Heart left ventricle (tissue), 16 donors: ENCODE measurements around the gene SLC38A10. TPM values are rescaled to one million over a fixed set of nuclear protein-coding genes. Genes with fewer than 3 reads are reported as not detected.

Experiments used
- ATAC-seq, 4 donors: fragments of 200-7000 bp; cut with Tn5 transposase; one replicate each; pipeline ENCODE4 v1.9.1; 2020 to 2022; ENCODE audit warnings: moderate library complexity in 4 of 4, mild to moderate bottlenecking in 3 of 4, moderate number of reproducible peaks in 1 of 4
- DNase-seq, 5 donors: peaks; one replicate each; pipeline ENCODE4 v3.0.0-alpha.2; 2020
- H3K27ac ChIP-seq, 12 donors: fragments of 200-600 bp; sonication (generic) in 4 of 12; one replicate each; pipeline versions ENCODE4 v1.5.0 to v1.8.0; 2016 to 2022; ENCODE audit warnings: mild to moderate bottlenecking in 2 of 12
- H3K27me3 ChIP-seq, 9 donors: fragments of 200-600 bp; sonication (generic) in 2 of 9; one replicate each; pipeline versions ENCODE4 v1.5.1 to v1.8.0; 2016 to 2022; ENCODE audit warnings: mild to moderate bottlenecking in 3 of 9
- H3K36me3 ChIP-seq, 9 donors: fragments of 200-600 bp; sonication (generic) in 2 of 9; one replicate each; pipeline versions ENCODE4 v1.5.0 to v1.8.0; 2018 to 2022; ENCODE audit warnings: mild to moderate bottlenecking in 2 of 9
- H3K4me1 ChIP-seq, 12 donors: fragments of 200-600 bp; sonication (generic) in 4 of 12; one replicate each; pipeline versions ENCODE4 v1.5.0 to v1.8.0; 2016 to 2022; ENCODE audit warnings: mild to moderate bottlenecking in 3 of 12
- H3K4me3 ChIP-seq, 12 donors: fragments of 200-600 bp; sonication (generic) in 4 of 12; one replicate each; pipeline versions ENCODE4 v1.5.0 to v1.8.0; 2017 to 2022; ENCODE audit warnings: mild to moderate bottlenecking in 9 of 12, moderate library complexity in 4 of 12
- H3K9me3 ChIP-seq, 12 donors: fragments of 200-600 bp; sonication (generic) in 4 of 12; one replicate each; pipeline versions ENCODE4 v1.5.0 to v1.8.0; 2016 to 2022; ENCODE audit warnings: mild to moderate bottlenecking in 1 of 12
- CTCF ChIP-seq, 12 donors: fragments of 200-600 bp; sonication (generic) in 4 of 12; IDR thresholded peaks; one replicate each; pipeline versions ENCODE4 v1.5.0 to v1.8.0; 2018 to 2022; ENCODE audit warnings: antibody characterized with exemption in 12 of 12, mild to moderate bottlenecking in 5 of 12
- POLR2A ChIP-seq, 2 donors: fragments of 450-650 bp; IDR thresholded peaks; one replicate each; pipeline ENCODE4 v1.6.1; 2017; ENCODE audit warnings: antibody characterized with exemption in 2 of 2, mild to moderate bottlenecking in 2 of 2, moderate library complexity in 2 of 2
- WGBS, 4 donors: extraction: QIAGEN DNeasy Blood & Tissue Kit in 2 of 4; methylation state at CpG; one replicate each; pipeline versions ENCODE4 v1.1.5 to v1.1.7; 2013 to 2018; 5-methylcytosine and 5-hydroxymethylcytosine counted together
- intact Hi-C, 10 donors: fragments of 100-400 bp; cut with DNase I; formaldehyde crosslinking; loops; one replicate each; pipeline versions ENCODE4 v1.11.1 to v1.14.2; 2022
- polyA plus RNA-seq, 2 donors: library from polyadenylated mRNA; stranded (reverse); fragments of 200-250 nt; gene quantifications; one replicate each; pipeline ENCODE4 v1.2.3, GENCODE V29; 2013
- total RNA-seq, 9 donors: library from RNA; depleted of rRNA in 2 of 9; stranded (reverse); fragments of >200 nt in 2 of 9; fragmentation: NEBNext Ultra II Directional in 3 of 9; extraction: Animal tissue kit (Norgen Biotek cat#: 25700) in 3 of 9; gene quantifications; one replicate each; pipeline versions ENCODE4 v1.1.0 to v1.2.4, GENCODE V29; 2016 to 2023
- donor health status: ischemic (EF 13 %, LVEDD 7.1; RV severe dilation, severe dysfunction).
- donor health status: healthy with polysubstance abuse.
- donor health status: DM: no; HTN: yes; CAD: no.
- donor health status: DM: no; HTN: no; CAD: no.
- donor health status: ischemic (EF 25% LVEDD 6.9; RV normal size, moderate dysfunction).
- donor health status: ischemic (EF 25% LVEDD 5.7; RV mildly dilated, moderate dysfunction).
- donor health status: healthy.
- donor health status: DM: yes; HTN: yes; CAD: no.
- donor health status: ischemic (EF 35%, LVEDD 5.7; RV mildly dilated, moderate dysfunction).
- donor health status: nonischemic (EF 11% LVEDD 7.7; RV severe dilation, severe dysfunction).
- donor health status: DM: yes; HTN: yes; CAD: no.
- donor health status: PGD.
- donor health status: ischemic (EF 29% LVEDD 5.4; RV normal size, mild dysfunction).
- donor health status: nonischemic (EF 23%, LVEDD 6.1; RV moderate dilation, normal function).

The SLC38A10 gene
- total and polyA plus RNA-seq, 11 donors = 27.4 to 67.7 (median 46.7) TPM

GRCh38 chr17:81233316-81233715 is 61.8 kb downstream of the SLC38A10 start:
- no peak for DNase-seq
- Histone ChIP-seq H3K4me1 (peaks cover 3 to 23% (median 15%) of the 10 kb centered on the region in 12 donors), H3K9me3 (no peaks in the 10 kb centered on the region), H3K27me3 (no peaks in the 10 kb centered on the region), H3K27ac (no peak overlapping the region), H3K36me3 (peaks cover 0 to 65% (median 28%) of the 10 kb centered on the region in 9 donors), H3K4me3 (no peak overlapping the region)
- 80 to 94% (median 92%) methylated on average over 2 to 17 of the region's 17 CpGs for WGBS, 4 donors
- intact Hi-C loops = loop anchor here in 1 of 10 donors (10.0 kb wide), 1 partner anchor 219 kb away; no protein-coding TSS in a partner anchor
- TF ChIP-seq CTCF (IDR thresholded peaks at IDR 0.05) (no peak), POLR2A (IDR thresholded peaks at IDR 0.05) (no peak)
- ATAC-seq = no peak

GRCh38 chr17:81232616-81233241 is 62.4 kb downstream of the SLC38A10 start:
- H3K4me1 ChIP-seq = peaks cover 0 to 17% (median 10%) of the 10 kb centered on the region in 12 donors
- no peak for DNase-seq
- intact Hi-C loops = loop anchor here in 1 of 10 donors (10.0 kb wide), 1 partner anchor 218 kb away; no protein-coding TSS in a partner anchor
- no peak for ATAC-seq
- no peaks in the 10 kb centered on the region for H3K27me3 ChIP-seq
- H3K4me3 ChIP-seq = no peak overlapping the region
- no peak overlapping the region for H3K27ac ChIP-seq
- H3K9me3 ChIP-seq = no peaks in the 10 kb centered on the region
- TF ChIP-seq POLR2A (IDR thresholded peaks at IDR 0.05) (no peak), CTCF (IDR thresholded peaks at IDR 0.05) (no peak)
- H3K36me3 ChIP-seq = peaks cover 0 to 66% (median 28%) of the 10 kb centered on the region in 9 donors
- 86 to 89% (median 87%) methylated on average over 10 to 19 of the region's 19 CpGs for WGBS, 4 donors

GRCh38 chr17:81231766-81232581 is 63.1 kb downstream of the SLC38A10 start:
- Histone ChIP-seq H3K4me3 (no peak overlapping the region), H3K36me3 (peaks cover 0 to 66% (median 28%) of the 10 kb centered on the region in 9 donors), H3K27ac (no peak overlapping the region), H3K4me1 (peaks cover 0 to 10% (median 3%) of the 10 kb centered on the region in 12 donors), H3K27me3 (no peaks in the 10 kb centered on the region), H3K9me3 (peaks cover 0 to 3% (median 0%) of the 10 kb centered on the region in 12 donors)
- intact Hi-C loops = loop anchor here in 1 of 10 donors (10.0 kb wide), 1 partner anchor 217 kb away; no protein-coding TSS in a partner anchor
- no peak for TF ChIP-seq POLR2A (IDR thresholded peaks at IDR 0.05)
- no peak for TF ChIP-seq CTCF (IDR thresholded peaks at IDR 0.05)
- no peak for DNase-seq
- 88 to 92% (median 90%) methylated on average over 17 to 43 of the region's 43 CpGs for WGBS, 4 donors
- ATAC-seq = no peak

GRCh38 chr17:81231121-81231645 is 63.9 kb downstream of the SLC38A10 start:
- TF ChIP-seq CTCF (IDR thresholded peaks at IDR 0.05) (no peak), POLR2A (IDR thresholded peaks at IDR 0.05) (no peak)
- no peak for ATAC-seq
- Histone ChIP-seq H3K4me3 (no peak overlapping the region), H3K36me3 (peaks cover 0 to 60% (median 28%) of the 10 kb centered on the region in 9 donors), H3K27me3 (no peaks in the 10 kb centered on the region), H3K4me1 (peaks cover 0 to 9% (median 0%) of the 10 kb centered on the region in 12 donors), H3K9me3 (peaks cover 0 to 10% (median 0%) of the 10 kb centered on the region in 12 donors), H3K27ac (no peak overlapping the region)
- 89 to 93% (median 91%) methylated on average over 16 to 31 of the region's 31 CpGs for WGBS, 4 donors
- intact Hi-C loops = loop anchor here in 1 of 10 donors (10.0 kb wide), 1 partner anchor 216 kb away; no protein-coding TSS in a partner anchor
- DNase-seq = no peak
